ENCODE data around the gene NF2. TPM values are rescaled to one million over a fixed set of nuclear protein-coding genes. Genes with fewer than 3 reads are reported as not detected.
A peak's percentile ranks its signal among the peaks of the same experiment; 100 is the strongest.

The NF2 gene
- total RNA-seq, 1 donor from 2014 or later = 57.7 TPM

GRCh38 chr22:29661336-29661735 lies 57.9 kb downstream of the NF2 start:
- Mint-ChIP-seq H3K4me3 (ENCODE audit: low read depth) (no peak overlapping the region), H3K9me3 (no peaks in the 10 kb centered on the region), H3K36me3 (ENCODE audit: low read depth) (peaks cover 43% of the 10 kb centered on the region), H3K4me1 (ENCODE audit: low read depth) (peaks cover 2% of the 10 kb centered on the region), H3K27me3 (ENCODE audit: low read depth) (no peaks in the 10 kb centered on the region), H3K27ac (no peak overlapping the region)
- DNase-seq (ENCODE audit: low spot score) = no peak
- intact Hi-C loops (cut with micrococcal nuclease) = no loop called here

- no peaks in the 10 kb centered on the region for H3K9me3 Mint-ChIP-seq
- no peak overlapping the region for H3K4me3 Mint-ChIP-seq (ENCODE audit: low read depth)
- intact Hi-C loops (cut with micrococcal nuclease) = no loop called here
- H3K4me1 Mint-ChIP-seq (ENCODE audit: low read depth) = peaks cover 2% of the 10 kb centered on the region
- H3K36me3 Mint-ChIP-seq (ENCODE audit: low read depth) = peaks cover 45% of the 10 kb centered on the region
- DNase-seq (ENCODE audit: low spot score) = no peak
- H3K27ac Mint-ChIP-seq = no peak overlapping the region
- no peaks in the 10 kb centered on the region for H3K27me3 Mint-ChIP-seq (ENCODE audit: low read depth)
Observed at GRCh38 chr22:29663180-29663821, 59.9 kb downstream of the NF2 start.

GRCh38 chr22:29665486-29665885 lies 62.1 kb downstream of the NF2 start:
- Mint-ChIP-seq H3K9me3 (no peaks in the 10 kb centered on the region), H3K4me1 (ENCODE audit: low read depth) (peaks cover 2% of the 10 kb centered on the region), H3K4me3 (ENCODE audit: low read depth) (no peak overlapping the region), H3K27me3 (ENCODE audit: low read depth) (no peaks in the 10 kb centered on the region), H3K36me3 (ENCODE audit: low read depth) (peaks cover 49% of the 10 kb centered on the region), H3K27ac (no peak overlapping the region)
- DNase-seq (ENCODE audit: low spot score) = no peak
- intact Hi-C loops (cut with micrococcal nuclease) = no loop called here

GRCh38 chr22:29668673-29669072 lies 65.2 kb downstream of the NF2 start:
- Mint-ChIP-seq H3K27ac (no peak overlapping the region), H3K27me3 (ENCODE audit: low read depth) (no peaks in the 10 kb centered on the region), H3K36me3 (ENCODE audit: low read depth) (peaks cover 40% of the 10 kb centered on the region), H3K9me3 (no peaks in the 10 kb centered on the region), H3K4me3 (ENCODE audit: low read depth) (no peak overlapping the region), H3K4me1 (ENCODE audit: low read depth) (peaks cover 2% of the 10 kb centered on the region)
- intact Hi-C loops (cut with micrococcal nuclease) = no loop called here
- no peak for DNase-seq (ENCODE audit: low spot score)

GRCh38 chr22:29670626-29671025 lies 67.2 kb downstream of the NF2 start:
- intact Hi-C loops (cut with micrococcal nuclease) = no loop called here
- Mint-ChIP-seq H3K27ac (no peak overlapping the region), H3K4me1 (ENCODE audit: low read depth) (no peaks in the 10 kb centered on the region), H3K27me3 (ENCODE audit: low read depth) (no peaks in the 10 kb centered on the region), H3K36me3 (ENCODE audit: low read depth) (peaks cover 34% of the 10 kb centered on the region), H3K9me3 (no peaks in the 10 kb centered on the region), H3K4me3 (ENCODE audit: low read depth) (no peak overlapping the region)
- no peak for DNase-seq (ENCODE audit: low spot score)

GRCh38 chr22:29673361-29674066 lies 70.1 kb downstream of the NF2 start:
- H3K36me3 Mint-ChIP-seq (ENCODE audit: low read depth) = peaks cover 46% of the 10 kb centered on the region
- H3K27ac Mint-ChIP-seq = no peak overlapping the region

GRCh38 chr22:29674121-29674520 lies 70.7 kb downstream of the NF2 start:
- Mint-ChIP-seq H3K27me3 (ENCODE audit: low read depth) (no peaks in the 10 kb centered on the region), H3K27ac (no peak overlapping the region), H3K4me3 (ENCODE audit: low read depth) (no peak overlapping the region), H3K36me3 (ENCODE audit: low read depth) (peaks cover 40% of the 10 kb centered on the region), H3K9me3 (no peaks in the 10 kb centered on the region), H3K4me1 (ENCODE audit: low read depth) (no peaks in the 10 kb centered on the region)
- intact Hi-C loops (cut with micrococcal nuclease) = no loop called here
- no peak for DNase-seq (ENCODE audit: low spot score)

More at GRCh38 chr22:29673361-29674066, 70.1 kb downstream of the NF2 start:
- Mint-ChIP-seq H3K4me1 (ENCODE audit: low read depth) (no peaks in the 10 kb centered on the region), H3K4me3 (ENCODE audit: low read depth) (no peak overlapping the region), H3K27me3 (ENCODE audit: low read depth) (no peaks in the 10 kb centered on the region), H3K9me3 (no peaks in the 10 kb centered on the region)
- no peak for DNase-seq (ENCODE audit: low spot score)
- intact Hi-C loops (cut with micrococcal nuclease) = no loop called here

- H3K27me3 Mint-ChIP-seq (ENCODE audit: low read depth) = no peaks in the 10 kb centered on the region
- intact Hi-C loops (cut with micrococcal nuclease) = no loop called here
- no peak overlapping the region for H3K4me3 Mint-ChIP-seq (ENCODE audit: low read depth)
- no peak overlapping the region for H3K27ac Mint-ChIP-seq
- no peak for DNase-seq (ENCODE audit: low spot score)
- H3K4me1 Mint-ChIP-seq (ENCODE audit: low read depth) = no peaks in the 10 kb centered on the region
- no peaks in the 10 kb centered on the region for H3K9me3 Mint-ChIP-seq
- H3K36me3 Mint-ChIP-seq (ENCODE audit: low read depth) = peaks cover 47% of the 10 kb centered on the region
Observed at GRCh38 chr22:29679316-29679715, 75.9 kb downstream of the NF2 start.

GRCh38 chr22:29683536-29683935 lies 80.1 kb downstream of the NF2 start:
- intact Hi-C loops (cut with micrococcal nuclease) = no loop called here
- Mint-ChIP-seq H3K36me3 (ENCODE audit: low read depth) (peaks cover 30% of the 10 kb centered on the region), H3K4me3 (ENCODE audit: low read depth) (no peak overlapping the region), H3K4me1 (ENCODE audit: low read depth) (no peaks in the 10 kb centered on the region), H3K27me3 (ENCODE audit: low read depth) (no peaks in the 10 kb centered on the region), H3K9me3 (no peaks in the 10 kb centered on the region), H3K27ac (no peak overlapping the region)
- no peak for DNase-seq (ENCODE audit: low spot score)

- Mint-ChIP-seq H3K36me3 (ENCODE audit: low read depth) (peaks cover 30% of the 10 kb centered on the region), H3K4me1 (ENCODE audit: low read depth) (no peaks in the 10 kb centered on the region), H3K9me3 (no peaks in the 10 kb centered on the region), H3K27me3 (ENCODE audit: low read depth) (no peaks in the 10 kb centered on the region), H3K4me3 (ENCODE audit: low read depth) (no peak overlapping the region), H3K27ac (no peak overlapping the region)
- intact Hi-C loops (cut with micrococcal nuclease) = no loop called here
- no peak for DNase-seq (ENCODE audit: low spot score)
Observed at GRCh38 chr22:29684244-29684643, 80.8 kb downstream of the NF2 start.

- Mint-ChIP-seq H3K4me1 (ENCODE audit: low read depth) (peaks cover 2% of the 10 kb centered on the region), H3K4me3 (ENCODE audit: low read depth) (no peak overlapping the region), H3K9me3 (no peaks in the 10 kb centered on the region), H3K27me3 (ENCODE audit: low read depth) (no peaks in the 10 kb centered on the region), H3K36me3 (ENCODE audit: low read depth) (peaks cover 19% of the 10 kb centered on the region), H3K27ac (peak overlapping the region; percentile 32)
- DNase-seq (ENCODE audit: low spot score) = no peak
- intact Hi-C loops (cut with micrococcal nuclease) = no loop called here
Observed at GRCh38 chr22:29689206-29689879, 85.9 kb downstream of the NF2 start.

- peaks cover 2% of the 10 kb centered on the region for H3K4me1 Mint-ChIP-seq (ENCODE audit: low read depth)
- no peak overlapping the region for H3K4me3 Mint-ChIP-seq (ENCODE audit: low read depth)
- no peak for DNase-seq (ENCODE audit: low spot score)
- peaks cover 23% of the 10 kb centered on the region for H3K36me3 Mint-ChIP-seq (ENCODE audit: low read depth)
- no peaks in the 10 kb centered on the region for H3K27me3 Mint-ChIP-seq (ENCODE audit: low read depth)
- intact Hi-C loops (cut with micrococcal nuclease) = no loop called here
- peak overlapping the region; percentile 32 for H3K27ac Mint-ChIP-seq
- H3K9me3 Mint-ChIP-seq = no peaks in the 10 kb centered on the region
Observed at GRCh38 chr22:29689880-29690213, 86.4 kb downstream of the NF2 start.

- intact Hi-C loops (cut with micrococcal nuclease) = no loop called here
- H3K27me3 Mint-ChIP-seq (ENCODE audit: low read depth) = no peaks in the 10 kb centered on the region
Observed at GRCh38 chr22:29690476-29690875, 87.0 kb downstream of the NF2 start.

More at GRCh38 chr22:29690476-29690875, 87.0 kb downstream of the NF2 start:
- H3K9me3 Mint-ChIP-seq = no peaks in the 10 kb centered on the region
- no peak overlapping the region for H3K4me3 Mint-ChIP-seq (ENCODE audit: low read depth)
- peaks cover 2% of the 10 kb centered on the region for H3K4me1 Mint-ChIP-seq (ENCODE audit: low read depth)
- no peak overlapping the region for H3K27ac Mint-ChIP-seq
- no peak for DNase-seq (ENCODE audit: low spot score)
- H3K36me3 Mint-ChIP-seq (ENCODE audit: low read depth) = peaks cover 25% of the 10 kb centered on the region
